ENCODE data around the gene PSAP. TPM values are rescaled to one million over a fixed set of nuclear protein-coding genes. Genes with fewer than 3 reads are reported as not detected.

Gene PSAP
- total RNA-seq, 1 experiment from 2014 or later: 565 TPM

DNA sequence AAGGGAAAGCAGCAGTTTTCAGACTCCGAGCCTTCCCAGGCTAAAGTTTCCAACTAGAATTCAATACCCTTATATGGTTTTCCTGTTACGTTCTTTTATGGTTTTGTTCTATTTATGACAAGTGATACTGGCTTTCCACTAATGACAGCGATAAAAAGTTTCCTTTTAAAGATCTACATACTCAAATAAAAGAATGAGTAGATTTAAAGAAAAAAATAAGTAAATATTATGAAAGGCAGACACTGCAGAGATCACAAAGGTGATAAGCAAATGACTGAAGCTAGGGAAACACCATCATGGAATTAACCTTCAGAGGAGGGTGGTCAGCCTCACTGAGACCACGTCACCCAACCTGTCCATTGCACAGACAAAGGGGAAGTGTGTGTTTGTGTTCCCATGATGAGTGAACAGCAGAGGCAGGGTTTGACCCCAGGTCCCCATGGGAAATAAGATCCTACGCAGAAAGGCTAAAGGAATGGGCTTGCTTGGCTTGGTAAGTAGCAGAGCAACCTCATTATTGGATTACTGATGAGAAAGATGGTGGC, 81.7 kb downstream of the PSAP start:
- no peak for DNase-seq (ENCODE audit: low spot score)

DNA sequence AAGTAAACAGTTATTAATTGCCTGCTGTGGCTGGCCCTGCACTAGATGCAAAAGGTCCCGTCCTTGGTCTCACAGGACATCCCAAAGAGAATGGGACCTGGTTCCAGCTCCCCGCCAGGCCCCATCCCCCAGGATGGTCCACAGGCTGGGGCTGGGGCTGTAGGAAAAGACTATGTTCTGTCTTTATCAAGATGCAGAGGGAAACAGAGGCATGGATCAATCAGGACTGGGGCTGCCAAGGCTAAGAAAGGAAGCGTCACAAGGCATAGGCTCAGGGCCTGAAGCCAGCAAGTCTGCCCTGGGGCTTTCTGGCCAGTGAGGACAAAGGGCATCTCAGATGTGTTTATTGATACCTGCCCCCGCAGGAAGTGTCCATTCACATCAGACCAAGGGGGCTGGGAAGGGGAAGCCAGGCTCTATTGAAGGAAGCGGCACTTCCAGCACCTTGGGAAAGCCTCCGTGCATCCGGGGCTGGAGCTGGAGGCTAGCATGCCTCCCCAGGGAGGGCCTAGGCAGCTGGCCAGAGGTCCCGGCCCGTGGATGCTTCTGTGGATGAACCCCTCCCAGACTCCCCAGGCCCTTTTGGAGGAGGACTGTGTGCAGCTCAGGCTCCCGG, 83.5 kb downstream of the PSAP start:
- peak; percentile 70 for DNase-seq (ENCODE audit: low spot score)

- peak; percentile 96 for DNase-seq (ENCODE audit: low spot score)
Observed at GRCh38 chr10:71766717-71767419, 84.2 kb downstream of the PSAP start.

Small RNA genes within 50 kb of the gene (small RNA-seq; reads per million reads assigned to genes)
- gene MIR7152 (not detected), gene RNU7-38P (not detected)

Other genes with a start within 250 kb of the PSAP start
- 0.20 TPM in 1 of 2 replicates, not detected in the other for gene C10orf105, start 131.5 kb downstream of the PSAP start, total RNA-seq (2014; rRNA removed; shearing (Covaris generic))
- gene VSIR, start 77.7 kb downstream of the PSAP start, total RNA-seq (2014; rRNA removed; shearing (Covaris generic)): 25.0 and 28.8 TPM in 2 replicates
- gene CHST3, start 113.1 kb upstream of the PSAP start, total RNA-seq (2014; rRNA removed; shearing (Covaris generic)): 12.3 and 14.1 TPM in 2 replicates
- 0.08 and 0.34 TPM in 2 replicates for gene SPOCK2, start 237.3 kb upstream of the PSAP start, total RNA-seq (2014; rRNA removed; shearing (Covaris generic))

Measured in HT-29 (cell line).